Panc1 (cell line): ENCODE results near the gene CD72. TPM values are rescaled to one million over a fixed set of nuclear protein-coding genes. Genes with fewer than 3 reads are reported as not detected.
A peak's percentile ranks its signal among the peaks of the same experiment; 100 is the strongest.

Experiments
- ATAC-seq: fragments of 200-7000 bp; cut with Tn5 transposase; 2 replicates; pipeline ENCODE4 v1.9.1; 2020; ENCODE audit warnings: mild to moderate bottlenecking, moderate library complexity
- BruUV-seq: library from RNA; stranded (reverse); fragments of 400-500 nt; replicated peaks from 2 replicates; lab custom pipeline; 2021; lab: Mats Ljungman, UMichigan
- CTCF ChIA-PET: fragments of 300-600 bp; sonication (Branson Sonifier 250); formaldehyde crosslinking; loops from one replicate; lab custom pipeline; 2022; ENCODE audit warnings: antibody characterized with exemption; lab: Charles Lee
- POLR2A ChIA-PET: fragments of 300-600 bp; sonication (Branson Sonifier 250); formaldehyde crosslinking; loops from one replicate; lab custom pipeline; 2022; ENCODE audit warnings: antibody characterized with exemption; lab: Charles Lee
- DNase-seq: peaks from one replicate; pipeline ENCODE4 v3.0.0-alpha.2; 2010; ENCODE audit warnings: low read depth, low spot score
- H3K27ac ChIP-seq: 2 replicates; pipeline ENCODE4 v1.5.1; 2011; ENCODE audit warnings: mild to moderate bottlenecking, low read length, inconsistent platforms
- H3K27me3 ChIP-seq: fragments of 200-500 bp; sonication (Bioruptor generic); 2 replicates; pipeline ENCODE4 v1.6.0; 2014; ENCODE audit warnings: low read length, inconsistent platforms; ENCODE audit not compliant: control insufficient read depth, insufficient read depth
- H3K36me3 ChIP-seq: fragments of 200-500 bp; sonication (Bioruptor generic); 2 replicates; pipeline ENCODE4 v1.5.1; 2014; ENCODE audit warnings: inconsistent platforms, mild to moderate bottlenecking, low read length, moderate library complexity; ENCODE audit not compliant: control insufficient read depth, insufficient read depth
- H3K4me1 ChIP-seq: 2 replicates; pipeline ENCODE4 v1.5.1; 2011; ENCODE audit warnings: inconsistent platforms, mild to moderate bottlenecking, low read length, moderate library complexity; ENCODE audit not compliant: control insufficient read depth, insufficient read depth
- H3K4me3 ChIP-seq, 2 experiments: 2 replicates each; pipeline ENCODE4 v1.5.1; 2011 to 2012; ENCODE audit warnings: low read depth in 2 of 2, low read length in 2 of 2, mild to moderate bottlenecking in 2 of 2, inconsistent platforms in 1 of 2, moderate library complexity in 1 of 2
- H3K9me3 ChIP-seq: fragments of 200-500 bp; sonication (Bioruptor generic); 2 replicates; pipeline ENCODE4 v1.5.1; 2014; ENCODE audit warnings: low read depth, mild to moderate bottlenecking, inconsistent platforms, low read length, moderate library complexity; ENCODE audit not compliant: control insufficient read depth, insufficient read depth
- POLR2AphosphoS5 ChIP-seq: IDR thresholded peaks from 2 replicates; pipeline ENCODE4 v1.6.1; 2012; ENCODE audit warnings: mild to moderate bottlenecking, low read depth, low read length, moderate library complexity
- SIN3A ChIP-seq: IDR thresholded peaks from 2 replicates; pipeline ENCODE4 v1.6.1; 2012; ENCODE audit warnings: low read depth, mild to moderate bottlenecking, low read length, moderate library complexity, borderline replicate concordance; ENCODE audit not compliant: insufficient read depth
- TCF7L2 ChIP-seq: IDR thresholded peaks from 2 replicates; pipeline ENCODE4 v1.6.1; 2011; ENCODE audit warnings: mild to moderate bottlenecking, low read depth, low read length, inconsistent platforms
- in situ Hi-C: cut with HindIII; loops from 2 replicates; pipeline ENCODE4 v1.10.0; 2016; ENCODE audit warnings: low sequenced_read_pairs, low pct_unique_long_range_greater_than_20kb
- intact Hi-C: fragments of 100-400 bp; cut with micrococcal nuclease; formaldehyde crosslinking; loops from one replicate; pipeline ENCODE4 v1.10.0; 2022; ENCODE audit not compliant: unreplicated experiment
- total RNA-seq: library from RNA; stranded (reverse); gene quantifications from one replicate; pipeline ENCODE4 v1.2.1, GENCODE V29; 2021; ENCODE audit not compliant: unreplicated experiment
- TF ChIP-seq, protein P1 (sequence below), 2 experiments: IDR thresholded peaks; 2 replicates each; pipeline ENCODE4 v1.6.1; 2011 to 2012; ENCODE audit warnings: low read depth in 2 of 2, control low read depth in 1 of 2, low read length in 1 of 2, mild to moderate bottlenecking in 1 of 2, moderate library complexity in 1 of 2; ENCODE audit not compliant: insufficient read depth in 1 of 2
- TF ChIP-seq, protein P2 (sequence below): fragments of 450-650 bp; IDR thresholded peaks from 2 replicates; pipeline ENCODE4 v1.5.1; 2017; ENCODE audit warnings: mild to moderate bottlenecking

The CD72 gene
- total RNA-seq, 1 experiment from 2014 or later: 0.72 TPM

DNA sequence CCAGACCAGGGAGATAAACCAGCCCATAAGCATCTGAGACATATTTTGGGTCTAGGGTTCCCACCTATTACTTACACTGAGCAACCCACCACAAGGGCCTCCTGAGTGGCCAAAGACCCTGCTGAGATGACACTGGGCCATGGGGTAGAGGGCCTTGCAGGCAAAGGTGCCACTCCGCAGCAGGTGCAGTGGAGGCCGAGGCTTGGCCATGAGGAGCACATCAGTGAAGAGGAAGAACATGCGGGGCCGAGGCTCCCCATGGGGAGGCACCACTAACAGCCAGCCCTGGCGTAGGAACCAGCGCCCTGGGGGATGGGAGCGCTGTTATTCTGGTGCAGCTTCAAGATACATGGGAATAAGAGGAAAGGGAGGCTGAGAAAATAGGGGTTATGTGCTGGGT lies 44.2 kb upstream of the CD72 start:
- Histone ChIP-seq H3K27ac (peak overlapping the region; percentile 97), H3K27me3 (no peaks in the 10 kb centered on the region), H3K4me1 (peaks cover 64% of the 10 kb centered on the region), H3K4me3 (no peak overlapping the region), H3K36me3 (peaks cover 3% of the 10 kb centered on the region), H3K9me3 (no peaks in the 10 kb centered on the region)
- TF ChIP-seq, protein P1, sequence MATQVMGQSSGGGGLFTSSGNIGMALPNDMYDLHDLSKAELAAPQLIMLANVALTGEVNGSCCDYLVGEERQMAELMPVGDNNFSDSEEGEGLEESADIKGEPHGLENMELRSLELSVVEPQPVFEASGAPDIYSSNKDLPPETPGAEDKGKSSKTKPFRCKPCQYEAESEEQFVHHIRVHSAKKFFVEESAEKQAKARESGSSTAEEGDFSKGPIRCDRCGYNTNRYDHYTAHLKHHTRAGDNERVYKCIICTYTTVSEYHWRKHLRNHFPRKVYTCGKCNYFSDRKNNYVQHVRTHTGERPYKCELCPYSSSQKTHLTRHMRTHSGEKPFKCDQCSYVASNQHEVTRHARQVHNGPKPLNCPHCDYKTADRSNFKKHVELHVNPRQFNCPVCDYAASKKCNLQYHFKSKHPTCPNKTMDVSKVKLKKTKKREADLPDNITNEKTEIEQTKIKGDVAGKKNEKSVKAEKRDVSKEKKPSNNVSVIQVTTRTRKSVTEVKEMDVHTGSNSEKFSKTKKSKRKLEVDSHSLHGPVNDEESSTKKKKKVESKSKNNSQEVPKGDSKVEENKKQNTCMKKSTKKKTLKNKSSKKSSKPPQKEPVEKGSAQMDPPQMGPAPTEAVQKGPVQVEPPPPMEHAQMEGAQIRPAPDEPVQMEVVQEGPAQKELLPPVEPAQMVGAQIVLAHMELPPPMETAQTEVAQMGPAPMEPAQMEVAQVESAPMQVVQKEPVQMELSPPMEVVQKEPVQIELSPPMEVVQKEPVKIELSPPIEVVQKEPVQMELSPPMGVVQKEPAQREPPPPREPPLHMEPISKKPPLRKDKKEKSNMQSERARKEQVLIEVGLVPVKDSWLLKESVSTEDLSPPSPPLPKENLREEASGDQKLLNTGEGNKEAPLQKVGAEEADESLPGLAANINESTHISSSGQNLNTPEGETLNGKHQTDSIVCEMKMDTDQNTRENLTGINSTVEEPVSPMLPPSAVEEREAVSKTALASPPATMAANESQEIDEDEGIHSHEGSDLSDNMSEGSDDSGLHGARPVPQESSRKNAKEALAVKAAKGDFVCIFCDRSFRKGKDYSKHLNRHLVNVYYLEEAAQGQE (IDR thresholded peaks at IDR 0.05; ENCODE audit: insufficient read depth in 1 of 2, low read depth in 2 of 2, low read length in 1 of 2): no peak
- TF ChIP-seq TCF7L2 (no peak), POLR2AphosphoS5 (no peak), SIN3A (no peak)
- TF ChIP-seq, protein P2, sequence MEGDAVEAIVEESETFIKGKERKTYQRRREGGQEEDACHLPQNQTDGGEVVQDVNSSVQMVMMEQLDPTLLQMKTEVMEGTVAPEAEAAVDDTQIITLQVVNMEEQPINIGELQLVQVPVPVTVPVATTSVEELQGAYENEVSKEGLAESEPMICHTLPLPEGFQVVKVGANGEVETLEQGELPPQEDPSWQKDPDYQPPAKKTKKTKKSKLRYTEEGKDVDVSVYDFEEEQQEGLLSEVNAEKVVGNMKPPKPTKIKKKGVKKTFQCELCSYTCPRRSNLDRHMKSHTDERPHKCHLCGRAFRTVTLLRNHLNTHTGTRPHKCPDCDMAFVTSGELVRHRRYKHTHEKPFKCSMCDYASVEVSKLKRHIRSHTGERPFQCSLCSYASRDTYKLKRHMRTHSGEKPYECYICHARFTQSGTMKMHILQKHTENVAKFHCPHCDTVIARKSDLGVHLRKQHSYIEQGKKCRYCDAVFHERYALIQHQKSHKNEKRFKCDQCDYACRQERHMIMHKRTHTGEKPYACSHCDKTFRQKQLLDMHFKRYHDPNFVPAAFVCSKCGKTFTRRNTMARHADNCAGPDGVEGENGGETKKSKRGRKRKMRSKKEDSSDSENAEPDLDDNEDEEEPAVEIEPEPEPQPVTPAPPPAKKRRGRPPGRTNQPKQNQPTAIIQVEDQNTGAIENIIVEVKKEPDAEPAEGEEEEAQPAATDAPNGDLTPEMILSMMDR: no peak
- intact Hi-C loops: loop anchor here (5.0 kb wide), 1 partner anchor 65 kb away; no protein-coding TSS in a partner anchor
- POLR2A ChIA-PET: interaction anchor here (0.9 kb wide), 1 partner anchor 59 kb away, joined by 4 read pairs; no protein-coding TSS in a partner anchor
- in situ Hi-C loops: no loop called here
- no peak for DNase-seq
- CTCF ChIA-PET: interaction anchor here (1.1 to 1.7 kb wide), 2 partner anchors 28 to 69 kb away, joined by 3 to 4 read pairs; partner anchors contain the start of gene TPM2
- no peak for ATAC-seq
- BruUV-seq: no TSS peak

DNA sequence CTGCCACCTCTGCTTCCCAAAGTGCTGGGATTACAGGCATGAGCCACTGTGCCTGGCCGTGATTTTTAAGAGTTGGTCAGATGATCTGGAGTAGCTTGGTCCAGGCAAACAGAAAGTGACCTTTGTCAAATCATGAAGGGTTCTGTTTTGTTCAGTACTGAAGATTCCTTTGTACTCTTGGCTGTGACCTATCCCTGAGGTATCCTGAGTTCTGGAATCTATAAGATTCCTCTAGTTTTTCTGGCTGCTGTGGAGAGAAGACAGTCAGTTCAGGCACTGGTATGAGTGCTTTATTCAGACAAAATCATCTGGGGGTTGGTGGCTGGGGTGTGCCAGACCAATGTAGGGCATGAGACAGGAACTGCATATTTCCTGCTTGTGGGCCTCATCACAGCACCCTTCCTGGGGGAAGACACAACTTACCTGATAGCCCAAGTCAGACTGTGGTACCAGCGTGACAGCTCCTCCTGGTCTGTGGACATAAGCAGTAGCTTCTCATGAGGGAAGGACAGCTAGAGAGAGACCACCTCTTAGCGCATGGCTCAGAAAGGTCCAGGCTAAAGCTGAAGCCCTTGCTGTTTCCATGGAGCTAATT lies 43.6 kb upstream of the CD72 start:
- peak overlapping the region; percentile 97 for H3K27ac ChIP-seq
- no TSS peak for BruUV-seq

More for the DNA sequence above, 43.6 kb upstream of the CD72 start:
- Histone ChIP-seq H3K27me3 (no peaks in the 10 kb centered on the region), H3K36me3 (peaks cover 3% of the 10 kb centered on the region), H3K4me3 (no peak overlapping the region), H3K4me1 (peaks cover 64% of the 10 kb centered on the region), H3K9me3 (no peaks in the 10 kb centered on the region)
- ChIA-PET POLR2A (interaction anchor here (0.8 to 1.2 kb wide), 4 partner anchors 8 to 70 kb away, joined by 3 to 6 read pairs (median 4); partner anchors contain the start of gene TLN1), CTCF (interaction anchor here (0.5 to 2.2 kb wide), 7 partner anchors 14 to 70 kb away, joined by 3 to 15 read pairs (median 4); partner anchors contain the start of gene TPM2)
- no peak for ATAC-seq
- intact Hi-C loops (loop anchor here (5.0 kb wide), 1 partner anchor 65 kb away; no protein-coding TSS in a partner anchor), in situ Hi-C loops (no loop called here)
- TF ChIP-seq TCF7L2: no peak
- TF ChIP-seq, protein P1 (IDR thresholded peaks at IDR 0.05; ENCODE audit: insufficient read depth in 1 of 2, low read depth in 2 of 2, low read length in 1 of 2): no peak
- TF ChIP-seq POLR2AphosphoS5: no peak
- TF ChIP-seq, protein P2: no peak
- no peak for TF ChIP-seq SIN3A
- no peak for DNase-seq
